NCI-H187 (cell line): Measurements from ENCODE around the gene RAD52.

ENCODE experiments used
- DNase-seq, 2 experiments: peaks; one replicate each; lab custom pipeline; 2025; lab: John Stamatoyannopoulos, UW

Gene RAD52

GRCh38 chr12:868722-869121 is 80.8 kb downstream of the RAD52 start:
- DNase-seq, result no peak

- no peak for DNase-seq
These were observed 81.6 kb downstream of the RAD52 start for GRCh38 chr12:867905-868304.

- no peak for DNase-seq
These were observed 83.9 kb downstream of the RAD52 start for GRCh38 chr12:865614-866013.

- DNase-seq, result no peak
These were observed 86.2 kb downstream of the RAD52 start for GRCh38 chr12:863285-863684.

- no peak for DNase-seq
These were observed 87.1 kb downstream of the RAD52 start for GRCh38 chr12:862303-862911.
